ENCODE results near the gene HOXA1.

- TF ChIP-seq, protein P1, sequence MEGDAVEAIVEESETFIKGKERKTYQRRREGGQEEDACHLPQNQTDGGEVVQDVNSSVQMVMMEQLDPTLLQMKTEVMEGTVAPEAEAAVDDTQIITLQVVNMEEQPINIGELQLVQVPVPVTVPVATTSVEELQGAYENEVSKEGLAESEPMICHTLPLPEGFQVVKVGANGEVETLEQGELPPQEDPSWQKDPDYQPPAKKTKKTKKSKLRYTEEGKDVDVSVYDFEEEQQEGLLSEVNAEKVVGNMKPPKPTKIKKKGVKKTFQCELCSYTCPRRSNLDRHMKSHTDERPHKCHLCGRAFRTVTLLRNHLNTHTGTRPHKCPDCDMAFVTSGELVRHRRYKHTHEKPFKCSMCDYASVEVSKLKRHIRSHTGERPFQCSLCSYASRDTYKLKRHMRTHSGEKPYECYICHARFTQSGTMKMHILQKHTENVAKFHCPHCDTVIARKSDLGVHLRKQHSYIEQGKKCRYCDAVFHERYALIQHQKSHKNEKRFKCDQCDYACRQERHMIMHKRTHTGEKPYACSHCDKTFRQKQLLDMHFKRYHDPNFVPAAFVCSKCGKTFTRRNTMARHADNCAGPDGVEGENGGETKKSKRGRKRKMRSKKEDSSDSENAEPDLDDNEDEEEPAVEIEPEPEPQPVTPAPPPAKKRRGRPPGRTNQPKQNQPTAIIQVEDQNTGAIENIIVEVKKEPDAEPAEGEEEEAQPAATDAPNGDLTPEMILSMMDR (tag by site-specific recombination; IDR thresholded peaks at IDR 0.05), result no peak
- TF ChIP-seq ZSCAN18 (tag by site-specific recombination; IDR thresholded peaks at IDR 0.05), result no peak
- no peak for TF ChIP-seq ZNF768 (tag by site-specific recombination; IDR thresholded peaks at IDR 0.05)
- TF ChIP-seq ZFP3 (tag by site-specific recombination; IDR thresholded peaks at IDR 0.05; ENCODE audit: low read depth), result no peak
- TF ChIP-seq RBAK (tag by site-specific recombination; IDR thresholded peaks at IDR 0.05), result no peak
- TF ChIP-seq ZNF140 (tag by site-specific recombination; IDR thresholded peaks at IDR 0.05), result no peak
- no peak for TF ChIP-seq ZNF785 (tag by site-specific recombination; IDR thresholded peaks at IDR 0.05)
- no peak for TF ChIP-seq PBX3 (CRISPR knock-in tag; IDR thresholded peaks at IDR 0.05)
- no peak for TF ChIP-seq ZNF324 (tag by site-specific recombination; IDR thresholded peaks at IDR 0.05)
- no peak for TF ChIP-seq KLF10 (tag by site-specific recombination; IDR thresholded peaks at IDR 0.05)
- TF ChIP-seq, protein P2, sequence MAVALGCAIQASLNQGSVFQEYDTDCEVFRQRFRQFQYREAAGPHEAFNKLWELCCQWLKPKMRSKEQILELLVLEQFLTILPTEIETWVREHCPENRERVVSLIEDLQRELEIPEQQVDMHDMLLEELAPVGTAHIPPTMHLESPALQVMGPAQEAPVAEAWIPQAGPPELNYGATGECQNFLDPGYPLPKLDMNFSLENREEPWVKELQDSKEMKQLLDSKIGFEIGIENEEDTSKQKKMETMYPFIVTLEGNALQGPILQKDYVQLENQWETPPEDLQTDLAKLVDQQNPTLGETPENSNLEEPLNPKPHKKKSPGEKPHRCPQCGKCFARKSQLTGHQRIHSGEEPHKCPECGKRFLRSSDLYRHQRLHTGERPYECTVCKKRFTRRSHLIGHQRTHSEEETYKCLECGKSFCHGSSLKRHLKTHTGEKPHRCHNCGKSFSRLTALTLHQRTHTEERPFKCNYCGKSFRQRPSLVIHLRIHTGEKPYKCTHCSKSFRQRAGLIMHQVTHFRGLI (tag by site-specific recombination; IDR thresholded peaks at IDR 0.05), result no peak
- TF ChIP-seq, protein P3, sequence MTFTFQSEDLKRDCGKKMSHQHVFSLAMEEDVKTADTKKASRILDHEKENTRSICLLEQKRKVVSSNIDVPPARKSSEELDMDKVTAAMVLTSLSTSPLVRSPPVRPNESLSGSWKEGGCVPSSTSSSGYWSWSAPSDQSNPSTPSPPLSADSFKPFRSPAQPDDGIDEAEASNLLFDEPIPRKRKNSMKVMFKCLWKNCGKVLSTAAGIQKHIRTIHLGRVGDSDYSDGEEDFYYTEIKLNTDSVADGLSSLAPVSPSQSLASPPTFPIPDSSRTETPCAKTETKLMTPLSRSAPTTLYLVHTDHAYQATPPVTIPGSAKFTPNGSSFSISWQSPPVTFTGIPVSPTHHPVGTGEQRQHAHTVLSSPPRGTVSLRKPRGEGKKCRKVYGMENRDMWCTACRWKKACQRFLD (tag by site-specific recombination; IDR thresholded peaks at IDR 0.05), result no peak
Observed at GRCh38 chr7:27091105-27091504, 4.7 kb downstream of the HOXA1 start.

All from HEK293 (cell line).